ENCODE results near the gene PCNX2. TPM values are rescaled to one million over a fixed set of nuclear protein-coding genes. Genes with fewer than 3 reads are reported as not detected.
"Not testable (repeated sequence)": the region's sequence is repeated elsewhere in the genome, so short reads cannot be mapped to it uniquely, and the experiment has no call there.

Gene PCNX2
- total RNA-seq, 1 donor: 56.8 TPM

DNA sequence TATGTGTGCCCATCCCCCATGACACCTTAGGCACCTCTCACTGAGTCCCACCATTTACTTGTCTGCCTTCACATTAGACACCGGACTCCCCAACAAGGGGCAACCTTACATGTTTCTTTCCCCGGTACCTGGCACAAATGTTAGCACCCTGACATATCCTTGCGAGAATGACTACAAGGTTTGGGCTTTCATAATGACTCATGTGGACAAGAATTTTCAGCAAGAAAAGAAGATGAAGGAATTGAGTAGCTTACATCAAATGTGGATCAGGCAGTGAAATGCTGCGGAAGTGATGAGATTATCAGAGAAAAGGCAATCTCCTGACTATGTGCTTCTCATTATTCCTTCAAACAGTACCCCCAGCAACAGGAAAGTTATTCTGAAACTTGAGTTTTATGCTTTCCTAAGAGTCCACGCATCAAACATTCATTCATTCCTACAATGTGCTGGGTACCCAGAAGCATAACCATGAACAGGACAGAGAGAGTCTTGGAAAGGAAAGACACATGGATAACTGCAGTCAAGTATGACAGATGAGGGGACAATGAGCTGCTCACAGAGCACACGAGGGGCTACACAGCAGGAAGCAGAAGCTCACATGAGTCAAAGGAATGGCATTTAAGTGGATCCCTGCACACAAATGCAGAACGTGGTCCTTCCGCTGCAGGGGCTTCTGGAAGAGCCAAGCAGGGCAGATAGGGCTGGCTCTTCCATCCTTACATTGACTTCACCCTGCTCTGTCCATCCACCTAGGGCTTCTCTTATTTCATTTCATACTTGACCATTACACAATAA is 112.1 kb downstream of the PCNX2 start:
- Histone ChIP-seq H3K9me3 (ENCODE audit: low read depth, low read length) (no peaks in the 10 kb centered on the region), H3K4me2 (ENCODE audit: insufficient read depth, low read length) (no peak overlapping the region)
- no peak for DNase-seq (ENCODE audit: insufficient read length, low spot score, missing footprints)

GRCh38 chr1:233182587-233182986 is 112.9 kb downstream of the PCNX2 start:
- Histone ChIP-seq H2AFZ (ENCODE audit: low read length) (no peak overlapping the region), H3K36me3 (ENCODE audit: insufficient read depth, low read length) (peaks cover 7% of the 10 kb centered on the region), H4K20me1 (ENCODE audit: insufficient read depth, low read length) (no peaks in the 10 kb centered on the region), H3K4me2 (ENCODE audit: insufficient read depth, low read length) (no peak overlapping the region), H3K79me2 (ENCODE audit: insufficient read depth, low read length) (no peaks in the 10 kb centered on the region), H3K4me3 (ENCODE audit: insufficient read depth, low read length) (no peak overlapping the region), H3K27ac (ENCODE audit: low read depth, low read length) (no peak overlapping the region), H3K4me1 (ENCODE audit: insufficient read depth, low read length) (peaks cover 4% of the 10 kb centered on the region), H3K9me3 (ENCODE audit: low read depth, low read length) (peaks cover under 1% of the 10 kb centered on the region), H3K27me3 (ENCODE audit: insufficient read depth, low read length) (no peaks in the 10 kb centered on the region)
- no peak for TF ChIP-seq CTCF (IDR thresholded peaks at IDR 0.05; ENCODE audit: extremely low read depth, low read depth, low read length)
- DNase-seq (ENCODE audit: insufficient read length, low spot score, missing footprints): no peak

More for the DNA sequence above, 112.1 kb downstream of the PCNX2 start:
- Histone ChIP-seq H2AFZ (ENCODE audit: low read length) (no peak overlapping the region), H3K4me1 (ENCODE audit: insufficient read depth, low read length) (peaks cover 4% of the 10 kb centered on the region), H3K4me3 (ENCODE audit: insufficient read depth, low read length) (no peak overlapping the region), H3K27ac (ENCODE audit: low read depth, low read length) (no peak overlapping the region), H3K79me2 (ENCODE audit: insufficient read depth, low read length) (no peaks in the 10 kb centered on the region), H3K27me3 (ENCODE audit: insufficient read depth, low read length) (no peaks in the 10 kb centered on the region), H4K20me1 (ENCODE audit: insufficient read depth, low read length) (no peaks in the 10 kb centered on the region), H3K36me3 (ENCODE audit: insufficient read depth, low read length) (peaks cover 5% of the 10 kb centered on the region)
- no peak for TF ChIP-seq CTCF (IDR thresholded peaks at IDR 0.05; ENCODE audit: extremely low read depth, low read depth, low read length)

DNA sequence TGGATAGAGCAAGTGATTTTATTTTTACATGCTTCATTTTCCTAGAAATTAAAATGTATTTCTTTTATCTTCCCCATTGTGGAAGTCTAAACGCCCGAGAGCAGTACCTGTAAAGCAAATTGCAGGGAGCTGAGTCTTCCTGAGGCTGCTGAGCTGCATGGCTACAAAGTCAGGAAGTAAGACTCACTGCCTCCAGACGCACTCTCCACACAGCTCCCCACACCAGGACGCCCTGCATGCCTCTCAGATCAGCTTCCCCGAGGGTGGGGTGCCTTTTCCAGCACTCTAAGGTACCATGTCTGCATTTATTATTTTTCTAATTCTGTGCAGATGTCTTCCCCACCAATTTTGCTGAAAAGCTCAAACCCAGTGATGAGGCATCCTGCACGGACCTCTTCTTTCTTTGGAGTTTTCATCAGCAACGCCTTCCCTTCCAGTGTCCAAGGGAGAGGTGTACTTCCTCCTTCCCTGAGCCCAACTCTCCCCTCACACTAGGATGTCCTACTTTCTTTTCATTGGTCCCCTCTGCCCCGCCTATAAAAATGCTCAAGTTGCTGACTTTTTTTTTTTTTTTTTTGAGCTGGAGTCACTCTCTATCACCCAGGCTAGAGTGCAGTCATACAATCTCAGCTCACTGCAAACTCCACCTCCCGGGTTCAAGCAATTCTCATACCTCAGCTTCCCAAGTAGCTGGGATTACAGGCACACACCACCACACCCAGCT is 114.7 kb downstream of the PCNX2 start:
- H2AFZ ChIP-seq (ENCODE audit: low read length): no peak overlapping the region
- peaks cover 4% of the 10 kb centered on the region for H3K4me1 ChIP-seq (ENCODE audit: insufficient read depth, low read length)
- no peaks in the 10 kb centered on the region for H3K79me2 ChIP-seq (ENCODE audit: insufficient read depth, low read length)
- no peaks in the 10 kb centered on the region for H3K27me3 ChIP-seq (ENCODE audit: insufficient read depth, low read length)
- H3K27ac ChIP-seq (ENCODE audit: low read depth, low read length): no peak overlapping the region
- H3K4me3 ChIP-seq (ENCODE audit: insufficient read depth, low read length): no peak overlapping the region
- no peak for TF ChIP-seq CTCF (IDR thresholded peaks at IDR 0.05; ENCODE audit: extremely low read depth, low read depth, low read length)
- peaks cover 15% of the 10 kb centered on the region for H3K36me3 ChIP-seq (ENCODE audit: insufficient read depth, low read length)
- no peak overlapping the region for H3K4me2 ChIP-seq (ENCODE audit: insufficient read depth, low read length)
- no peaks in the 10 kb centered on the region for H4K20me1 ChIP-seq (ENCODE audit: insufficient read depth, low read length)
- H3K9me3 ChIP-seq (ENCODE audit: low read depth, low read length): peaks cover 3% of the 10 kb centered on the region
- no peak for DNase-seq (ENCODE audit: insufficient read length, low spot score, missing footprints)

DNA sequence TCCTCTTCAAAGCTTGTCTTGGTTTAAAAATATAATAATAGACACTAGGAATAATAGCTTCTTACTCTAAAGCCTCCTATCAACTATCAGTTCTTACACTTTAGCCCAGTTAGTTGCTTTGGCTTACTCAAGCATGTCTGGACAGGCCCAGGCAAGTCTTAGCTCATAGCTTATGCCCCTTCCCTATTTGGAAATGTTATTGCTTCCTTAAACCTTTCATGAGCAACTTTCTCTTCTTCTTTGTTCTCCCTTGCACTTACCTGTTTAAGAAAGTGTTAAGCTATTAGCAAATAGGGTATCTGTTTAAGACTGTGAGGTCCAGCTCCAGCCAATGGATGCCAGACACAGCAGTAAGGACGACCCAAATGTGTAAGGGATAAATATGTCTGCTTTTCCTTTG is 115.9 kb downstream of the PCNX2 start:
- H2AFZ ChIP-seq (ENCODE audit: low read length): not testable (repeated sequence)

More for the DNA sequence above, 115.9 kb downstream of the PCNX2 start:
- H3K4me1 ChIP-seq (ENCODE audit: insufficient read depth, low read length); H3K27ac ChIP-seq (ENCODE audit: low read depth, low read length); H3K27me3 ChIP-seq (ENCODE audit: insufficient read depth, low read length); H3K4me2 ChIP-seq (ENCODE audit: insufficient read depth, low read length); H3K79me2 ChIP-seq (ENCODE audit: insufficient read depth, low read length); DNase-seq (ENCODE audit: insufficient read length, low spot score, missing footprints); H3K4me3 ChIP-seq (ENCODE audit: insufficient read depth, low read length); H4K20me1 ChIP-seq (ENCODE audit: insufficient read depth, low read length); H3K9me3 ChIP-seq (ENCODE audit: low read depth, low read length): not testable (repeated sequence)
- peaks cover 15% of the 10 kb centered on the region for H3K36me3 ChIP-seq (ENCODE audit: insufficient read depth, low read length)
